Fibroblast of peridontal ligament (primary cell): ENCODE results near the gene PRKD1.

ENCODE experiments used
- DNase-seq: peaks from one replicate; pipeline ENCODE4 v3.0.0-alpha.2; 2010; ENCODE audit errors: extremely low read depth

Gene PRKD1

DNA sequence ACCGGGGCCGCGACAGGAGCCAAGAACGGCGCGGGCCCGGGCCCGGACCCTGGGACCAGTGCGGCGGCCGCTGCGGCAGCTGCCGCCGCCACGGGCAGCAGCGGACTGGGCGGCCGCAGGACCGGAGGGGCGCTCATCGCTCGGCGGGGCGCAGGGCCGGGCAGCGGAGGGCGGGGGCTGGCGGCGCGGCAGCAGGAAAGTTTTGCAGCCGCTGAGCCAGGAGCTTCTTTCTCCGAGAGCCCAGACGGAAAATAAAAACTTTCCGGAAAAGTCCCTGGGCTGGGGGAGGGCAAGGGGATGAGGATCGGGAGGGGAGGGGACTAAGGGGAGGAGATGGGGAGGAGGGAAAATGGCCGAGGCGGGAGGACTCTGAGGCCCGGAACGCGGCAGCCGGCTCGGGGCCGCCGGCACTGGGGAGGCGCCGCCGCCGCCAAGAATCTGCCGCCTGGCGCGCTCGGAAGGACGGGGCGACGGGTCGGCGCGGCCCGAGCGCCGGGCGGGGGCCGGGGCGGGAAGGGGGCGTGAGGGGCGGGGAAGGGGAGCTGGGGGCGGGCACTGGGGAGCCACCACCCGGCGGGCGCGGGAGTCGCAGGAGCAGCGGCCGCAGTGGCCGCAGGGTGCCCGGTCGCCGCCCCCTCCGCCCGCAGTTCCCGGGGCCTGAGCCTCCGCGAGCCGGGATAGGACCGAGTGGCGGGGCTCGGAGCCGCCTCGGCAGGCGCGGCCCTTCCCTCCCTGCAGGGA lies at the start of gene PRKD1:
TSS of gene PRKD1 (minus strand) at position 472 of the 741 bp plus-strand sequence.
- peak; percentile 69 for DNase-seq

DNA sequence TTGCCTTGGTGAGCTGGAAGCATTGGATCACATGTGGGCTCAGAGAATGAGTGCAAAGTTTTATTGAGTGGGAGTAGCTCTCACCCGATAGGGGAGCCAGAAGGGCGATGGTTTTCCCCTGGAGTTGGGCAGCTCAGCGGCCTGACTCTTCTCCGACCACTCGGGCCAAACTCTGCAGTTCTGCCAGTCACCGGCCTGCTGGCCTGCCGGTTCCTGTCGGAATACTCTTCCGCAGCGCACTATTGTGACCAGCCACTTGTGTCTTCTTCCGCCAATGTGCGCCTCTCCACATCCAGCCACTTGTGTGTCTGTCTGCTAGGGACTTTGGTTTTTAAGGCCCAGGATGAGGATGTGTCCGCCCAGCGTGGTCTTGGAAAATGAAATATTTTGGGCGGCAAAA lies 43.5 kb upstream of the PRKD1 start:
- no peak for DNase-seq

DNA sequence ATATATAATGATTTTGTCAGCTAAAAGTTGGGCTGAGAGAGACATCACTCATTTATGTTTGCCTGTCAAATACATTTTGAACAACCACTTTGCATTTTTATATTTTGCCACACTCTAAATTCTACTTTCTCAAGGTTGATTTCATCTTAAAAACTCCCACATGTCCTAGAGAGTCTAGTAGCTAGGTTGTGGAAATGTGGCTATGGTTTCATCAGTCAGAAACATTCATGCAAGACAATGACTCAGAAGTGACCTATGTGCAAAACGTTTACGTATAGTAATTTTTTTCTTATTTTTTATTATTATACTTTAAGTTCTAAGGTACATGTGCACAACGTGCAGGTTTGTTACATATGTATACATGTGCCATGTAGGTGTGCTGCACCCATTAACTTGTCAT lies 27.4 kb upstream of the PRKD1 start:
- peak; percentile 64 for DNase-seq

DNA sequence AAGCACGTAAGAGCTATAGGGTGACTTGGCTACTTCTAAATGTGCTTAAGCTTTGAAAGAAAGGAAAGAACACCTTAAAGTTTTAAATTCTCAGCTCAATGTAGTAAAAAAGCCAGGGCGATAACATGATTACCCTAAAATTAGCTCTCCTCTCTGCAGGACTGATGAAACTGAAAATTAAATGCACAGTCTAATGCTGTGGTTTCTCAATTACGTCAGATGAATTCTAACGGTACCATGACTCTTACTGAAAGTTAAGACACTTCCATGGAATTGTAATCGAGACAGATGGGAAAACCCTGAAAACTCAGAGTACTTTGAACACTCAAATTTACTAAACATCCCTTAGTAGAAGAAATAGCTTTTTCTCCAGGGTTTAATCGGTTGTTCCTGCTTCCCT lies 25.9 kb upstream of the PRKD1 start:
- peak; percentile 90 for DNase-seq

DNA sequence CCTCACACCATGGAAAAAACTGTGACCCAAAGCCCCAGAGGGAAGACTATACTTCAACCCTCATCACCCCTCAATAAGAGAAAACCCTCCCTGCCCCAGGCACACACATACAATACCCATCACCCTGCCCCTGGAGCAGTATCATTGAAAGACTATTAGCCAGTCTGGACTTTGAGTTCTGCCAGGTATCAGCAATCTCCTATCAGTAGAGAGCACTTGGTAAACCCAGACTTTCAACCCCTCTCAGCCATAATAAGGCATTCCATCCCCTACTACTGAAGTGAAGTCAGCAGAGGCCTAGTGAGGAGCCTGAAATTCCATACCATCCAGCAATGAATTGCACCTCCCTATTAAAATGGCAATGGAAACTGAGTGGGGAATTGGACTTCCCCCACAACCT lies 16.4 kb upstream of the PRKD1 start:
- no peak for DNase-seq

DNA sequence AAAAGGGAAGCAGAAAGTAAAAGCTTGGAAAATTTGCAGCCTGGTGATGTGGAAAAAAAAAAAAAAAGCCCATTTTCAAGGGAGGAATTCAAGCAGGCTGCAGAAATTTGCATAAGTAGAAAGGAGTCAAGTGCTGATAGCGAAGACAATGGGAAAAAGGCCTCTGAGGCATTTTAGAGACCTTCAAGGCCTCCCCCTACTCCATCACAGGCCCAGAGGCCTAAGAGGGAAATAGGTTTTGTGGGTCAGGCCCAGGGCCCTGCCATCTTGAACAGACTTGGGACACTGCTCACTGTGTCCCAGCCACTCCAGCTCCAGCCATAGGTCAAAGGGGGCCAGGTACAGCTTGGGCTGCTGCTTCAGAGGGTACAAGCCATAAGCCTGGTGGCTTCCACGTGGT lies 13.8 kb upstream of the PRKD1 start:
- no peak for DNase-seq

DNA sequence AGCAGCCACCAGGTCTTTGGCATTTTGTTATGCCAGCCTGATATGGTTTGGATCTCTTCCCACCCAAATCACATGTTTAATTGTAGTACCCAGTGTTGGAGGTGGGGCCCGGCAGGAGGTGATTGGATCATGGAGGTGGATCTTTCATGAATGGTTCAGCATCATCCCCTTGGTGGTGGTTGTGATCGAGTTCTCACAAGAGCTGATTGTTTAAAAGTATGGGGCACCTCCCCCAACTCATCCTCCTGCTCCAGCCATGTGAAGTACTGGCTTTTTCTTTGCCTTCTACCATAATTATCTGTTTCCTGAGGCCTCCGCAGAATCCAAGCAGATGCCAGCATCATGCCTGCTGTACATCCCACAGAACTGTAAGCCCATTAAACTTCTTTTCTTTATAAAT lies 12.8 kb upstream of the PRKD1 start:
- no peak for DNase-seq

DNA sequence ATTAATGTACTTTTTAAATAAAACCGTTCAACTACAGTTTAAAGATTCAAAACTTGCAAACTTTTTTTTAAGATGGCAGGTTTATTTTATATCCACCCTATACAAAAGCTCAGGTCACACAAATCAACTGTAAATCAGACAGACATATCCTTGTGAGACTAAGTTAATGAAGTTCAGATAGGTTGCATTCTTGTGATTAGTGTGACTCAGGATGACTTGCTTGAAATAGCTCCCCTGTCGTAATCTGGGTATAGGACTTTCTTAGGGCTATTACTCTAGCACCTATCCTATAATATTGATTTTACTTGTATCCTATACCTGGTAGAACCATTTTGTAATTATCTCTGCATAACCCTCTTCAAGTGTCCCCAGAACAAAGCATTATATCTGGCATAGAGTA lies 9.5 kb upstream of the PRKD1 start:
- DNase-seq = peak; percentile 17

DNA sequence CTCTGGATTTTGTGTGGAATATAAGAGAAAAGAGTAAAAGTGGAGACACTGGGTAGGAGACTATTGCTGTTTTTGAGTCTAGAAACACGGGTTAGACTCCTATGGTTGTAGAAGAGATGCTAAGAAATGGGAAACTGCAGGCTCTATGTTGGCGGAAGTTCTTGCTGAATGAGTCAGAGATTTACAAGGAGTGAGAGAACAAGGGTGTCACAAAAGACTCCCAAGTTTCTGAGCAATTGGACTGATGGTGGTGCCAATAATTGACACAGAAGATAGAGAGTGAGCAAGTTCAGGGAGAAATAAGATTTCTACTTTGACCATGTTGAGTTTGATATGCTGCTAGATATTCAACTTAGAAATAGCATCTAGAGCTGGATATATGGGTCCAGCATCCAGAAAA lies 2.6 kb upstream of the PRKD1 start:
- no peak for DNase-seq

DNA sequence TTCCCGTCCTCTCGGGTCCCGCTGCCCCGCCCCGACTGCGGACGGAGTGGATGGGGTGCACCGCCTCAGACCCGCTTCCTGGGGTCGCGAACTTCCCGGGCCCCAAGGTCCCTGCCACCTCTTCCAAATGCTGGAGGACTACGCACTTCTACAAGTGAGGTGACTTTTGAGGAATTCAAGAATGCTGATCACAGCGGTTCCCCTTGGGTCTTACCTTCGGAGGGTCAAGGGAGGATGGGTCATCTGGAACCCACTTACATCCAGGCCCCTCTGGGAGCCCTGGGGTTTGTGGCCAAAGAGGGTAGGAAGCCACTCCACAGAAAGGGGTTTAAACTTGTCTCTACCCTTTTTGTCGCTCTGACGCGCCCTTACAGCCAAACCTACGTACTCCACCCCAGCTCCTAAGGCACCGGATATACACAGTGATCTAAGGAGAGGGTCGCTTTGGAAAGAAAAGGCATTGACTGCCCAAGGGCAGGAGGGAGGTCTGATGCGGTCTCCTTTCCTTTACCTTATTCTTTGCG lies 532 bp upstream of the PRKD1 start:
- DNase-seq = no peak

DNA sequence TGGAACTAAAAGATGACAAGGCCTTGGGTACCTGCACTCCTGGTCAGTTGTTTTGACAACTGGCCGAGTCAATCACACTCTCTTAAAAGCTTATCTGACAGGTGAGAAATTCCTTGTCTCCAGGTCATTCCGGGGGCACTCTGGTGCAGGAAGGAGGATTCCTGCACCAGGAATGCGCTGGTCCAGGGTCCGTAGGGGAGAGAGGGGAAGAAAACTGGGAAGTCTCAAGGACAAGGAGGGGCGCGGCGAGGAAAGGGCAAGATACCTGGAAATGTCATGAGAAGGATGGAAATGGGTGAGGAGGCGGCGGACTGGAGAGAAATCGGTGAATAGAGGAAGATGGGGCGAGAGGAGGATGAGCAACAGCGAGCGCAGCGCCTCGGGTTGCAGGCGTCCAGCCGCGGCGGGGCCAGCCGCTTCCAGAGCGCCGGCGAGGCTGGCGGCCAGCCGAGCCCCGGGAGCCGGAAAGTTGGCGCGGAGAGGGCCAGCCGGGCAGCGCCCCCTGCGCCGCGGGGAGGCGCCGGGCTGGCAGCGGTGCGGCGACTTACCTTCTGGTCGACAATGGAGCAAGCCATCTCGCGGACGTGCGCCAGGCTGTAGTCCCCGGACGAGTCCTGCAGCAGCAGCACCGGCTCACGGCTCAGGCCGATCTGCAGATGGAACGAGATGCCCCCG lies 809 bp downstream of the PRKD1 start:
- DNase-seq = peak; percentile 40

DNA sequence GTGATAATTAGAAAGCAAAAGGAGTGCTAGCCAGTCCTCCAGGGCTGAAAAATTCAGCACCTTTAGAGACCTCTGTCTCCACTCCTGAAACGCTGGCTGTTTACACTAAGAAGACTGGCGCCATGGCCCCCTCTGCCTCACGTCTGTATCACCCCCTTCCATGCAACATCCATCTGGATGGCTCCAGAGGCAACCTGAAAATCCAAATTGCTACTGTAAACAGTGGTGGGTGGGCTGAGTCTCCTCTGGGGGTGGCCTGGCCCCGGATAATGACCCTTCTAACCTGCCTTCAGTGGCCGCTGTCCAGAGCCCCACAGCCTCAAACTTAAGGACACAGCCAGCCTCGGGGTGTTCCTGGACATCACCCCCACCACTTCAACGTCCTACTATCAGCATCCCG lies 1.4 kb downstream of the PRKD1 start:
- no peak for DNase-seq

DNA sequence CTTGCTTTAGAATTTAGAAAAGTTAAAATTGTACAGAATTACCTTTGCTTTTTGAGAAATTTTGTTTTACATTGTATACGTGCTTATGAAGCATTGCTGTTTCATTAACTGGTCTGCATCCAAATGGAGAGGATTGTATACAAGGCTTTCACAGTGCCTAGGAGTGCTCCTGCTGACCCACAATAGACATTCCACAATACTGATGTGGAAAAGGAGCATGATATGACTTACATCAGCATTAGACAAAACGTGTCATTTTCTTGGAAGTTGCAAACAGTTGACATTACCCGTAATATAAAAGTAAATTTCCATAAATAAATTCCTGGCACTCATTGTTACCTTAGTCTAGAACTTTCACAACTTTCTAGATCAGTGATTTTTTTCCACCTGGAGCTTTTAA lies 1.9 kb downstream of the PRKD1 start:
- peak; percentile 41 for DNase-seq

DNA sequence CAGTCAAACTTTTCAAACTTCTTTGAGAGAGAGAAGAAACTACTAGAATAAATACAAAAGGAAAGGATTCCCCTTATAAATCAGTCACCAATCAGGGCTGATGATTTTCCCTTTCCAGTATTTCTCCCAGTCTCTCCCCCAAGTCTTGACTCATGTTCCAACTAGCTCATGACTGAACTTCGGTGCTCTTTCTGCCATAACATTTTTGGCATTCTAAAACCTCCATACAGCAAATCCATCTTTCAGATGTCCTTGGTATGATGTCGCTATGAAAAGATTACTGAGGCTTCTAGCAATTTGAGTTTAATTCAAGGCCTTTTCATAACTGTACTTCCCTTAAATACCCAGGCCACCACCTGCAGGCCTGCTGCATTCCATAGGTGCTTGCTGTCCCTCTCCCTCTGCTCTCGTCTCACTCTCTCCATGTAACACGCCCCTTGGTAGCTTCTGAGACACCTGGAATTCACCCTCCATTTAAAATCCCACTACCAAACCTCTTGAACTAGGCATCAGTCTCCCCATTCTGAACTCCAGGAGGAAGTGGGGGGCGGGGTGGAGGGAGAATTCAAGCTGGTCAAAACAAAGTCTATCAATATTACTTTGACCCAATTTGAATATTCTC lies 2.4 kb downstream of the PRKD1 start:
- peak; percentile 81 for DNase-seq

DNA sequence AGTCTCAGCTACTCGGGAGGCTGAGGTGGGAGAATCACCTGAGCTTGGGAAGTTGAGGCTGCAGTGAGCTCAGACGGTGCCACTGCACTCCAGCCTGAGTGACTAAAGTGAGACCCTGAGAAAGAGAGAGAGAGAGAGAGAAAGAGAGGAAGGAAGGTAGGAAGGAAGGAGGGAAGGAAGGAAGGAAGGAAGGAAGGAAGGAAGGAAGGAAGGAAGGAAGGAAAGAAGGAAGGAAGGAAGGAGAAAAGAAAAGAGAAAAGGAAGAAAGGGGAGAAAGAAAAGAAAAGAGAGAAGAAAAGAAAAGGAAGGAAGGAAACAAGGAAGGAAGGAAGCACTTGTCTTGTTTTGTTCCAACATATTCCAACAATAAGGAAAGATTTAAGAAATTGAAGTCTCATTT lies 7.8 kb downstream of the PRKD1 start:
- no peak for DNase-seq

DNA sequence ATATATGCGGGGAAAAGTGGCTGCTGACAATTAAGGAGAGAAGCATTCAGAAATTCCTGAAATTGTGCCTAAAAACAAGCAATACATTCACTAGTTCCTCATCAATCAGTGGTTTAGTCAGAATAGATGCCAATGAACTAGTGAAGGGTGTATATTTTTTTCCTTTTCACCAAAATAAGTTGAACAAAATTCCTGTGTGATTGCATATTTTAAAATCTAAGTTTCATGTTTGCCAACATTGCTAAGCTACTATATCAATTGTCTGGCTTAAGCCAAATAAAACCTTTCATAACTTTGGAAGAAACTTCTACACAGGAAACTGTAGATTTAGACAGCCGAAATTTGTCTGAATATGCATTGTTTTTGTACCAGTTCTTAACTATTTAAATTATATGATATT lies 8.7 kb downstream of the PRKD1 start:
- peak; percentile 64 for DNase-seq

DNA sequence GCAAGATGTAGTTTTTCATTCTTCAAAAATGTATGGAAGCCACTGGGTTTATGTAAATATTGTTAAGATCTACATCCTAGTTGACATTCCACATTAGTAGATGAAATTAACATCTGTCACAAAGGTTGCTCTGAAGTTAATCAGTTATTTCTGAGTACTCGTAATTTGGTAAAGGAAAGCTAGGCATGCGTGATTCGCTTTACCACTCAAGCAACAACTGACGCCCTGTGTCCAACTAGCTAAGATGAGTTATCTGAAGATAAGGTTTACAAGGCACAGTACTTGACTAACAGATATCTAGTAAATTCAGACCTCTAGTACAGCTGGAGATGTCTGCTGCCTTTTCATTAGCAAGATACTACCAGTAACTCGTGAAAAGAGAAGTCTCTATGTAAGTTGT lies 14.1 kb downstream of the PRKD1 start:
- DNase-seq = no peak

DNA sequence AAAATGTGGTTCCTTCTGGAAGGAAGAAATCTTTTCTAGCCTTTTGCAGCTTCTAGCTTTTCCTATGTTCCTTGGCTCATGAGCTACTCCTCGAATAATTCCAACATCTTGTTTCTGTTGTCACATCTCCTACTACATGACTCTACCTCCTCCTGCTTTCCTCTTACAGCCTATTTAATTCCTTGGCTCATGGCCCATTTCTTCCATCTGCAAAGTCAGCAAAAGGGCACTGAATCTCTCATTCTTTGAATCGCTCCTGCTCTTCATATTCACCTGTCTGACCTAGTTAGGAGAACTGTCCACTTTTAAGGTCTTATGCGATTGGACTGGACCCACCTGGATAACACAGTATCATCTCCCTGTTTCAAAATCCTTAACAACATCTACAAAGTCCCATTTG lies 15.8 kb downstream of the PRKD1 start:
- no peak for DNase-seq

DNA sequence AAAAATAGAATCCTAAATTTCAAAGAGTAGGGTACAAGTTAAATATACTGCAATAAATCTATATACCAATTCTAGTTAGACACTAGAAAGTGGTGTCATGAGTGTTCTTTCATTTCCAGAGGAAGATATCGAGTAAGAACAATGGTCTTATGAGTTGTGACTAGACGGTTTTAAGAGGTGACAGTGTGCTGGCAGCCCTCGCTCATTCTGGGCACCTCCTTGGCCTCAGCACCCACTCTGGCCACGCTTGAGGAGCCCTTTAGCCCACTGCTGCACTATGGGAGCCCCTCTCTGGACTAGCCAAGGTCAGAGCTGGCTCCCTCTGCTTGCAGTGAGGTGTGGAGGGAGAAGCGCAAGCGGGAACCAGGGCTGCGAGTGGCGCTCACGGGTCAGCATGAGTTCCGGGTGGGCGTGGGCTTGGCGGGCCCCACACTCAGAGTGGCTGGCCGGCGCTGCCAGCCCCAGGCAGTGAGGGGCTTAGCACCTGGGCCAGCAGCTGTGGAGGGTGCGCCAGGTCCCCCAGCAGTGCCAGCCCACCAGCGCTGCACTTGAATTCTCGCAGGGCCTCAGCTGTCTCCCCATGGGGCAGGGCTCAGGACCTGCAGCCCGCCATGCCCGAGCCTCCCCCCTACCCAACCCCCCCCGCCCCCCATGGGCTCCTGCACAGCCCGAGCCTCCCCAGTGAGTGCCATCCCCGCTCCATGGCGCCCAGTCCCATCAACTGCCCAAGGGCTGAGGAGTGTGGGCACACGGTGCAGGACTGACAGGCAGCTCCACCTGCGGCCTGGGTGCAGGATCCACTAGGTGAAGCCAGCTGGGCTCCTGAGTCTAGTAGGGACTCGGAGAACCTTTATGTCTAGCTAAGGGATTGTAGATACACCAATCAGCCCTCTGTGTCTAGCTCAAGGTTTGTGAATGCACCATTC lies 18.7 kb downstream of the PRKD1 start:
- no peak for DNase-seq

DNA sequence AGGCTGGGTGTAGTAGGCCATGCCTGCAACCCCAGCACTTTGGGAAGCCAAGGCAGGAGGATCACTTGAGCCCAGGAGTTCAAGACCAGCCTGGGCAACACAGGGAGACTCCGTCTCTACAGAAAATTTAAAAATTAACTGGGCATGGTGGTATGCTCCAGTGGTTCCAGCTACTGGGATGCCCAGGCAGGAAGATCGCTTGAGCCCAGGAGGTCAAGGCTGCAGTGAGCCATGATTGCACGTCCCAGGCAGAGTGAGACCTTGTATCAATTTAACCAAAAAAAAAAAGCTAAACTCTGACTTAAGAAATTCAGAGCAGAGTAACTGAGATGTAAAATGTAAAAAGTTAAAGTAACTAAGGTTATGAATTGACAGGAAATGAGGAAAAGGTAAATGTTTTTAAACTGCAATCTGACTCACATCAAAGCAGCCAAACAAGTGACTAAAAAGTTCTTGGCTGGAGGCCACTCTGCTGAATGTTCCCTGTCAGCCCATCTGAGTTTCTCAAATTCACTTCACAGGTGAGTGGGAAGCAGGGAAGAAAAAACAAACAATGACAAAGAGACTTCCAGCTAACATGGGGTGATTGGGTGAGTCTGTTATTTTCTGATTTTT lies 21.3 kb downstream of the PRKD1 start:
- no peak for DNase-seq

DNA sequence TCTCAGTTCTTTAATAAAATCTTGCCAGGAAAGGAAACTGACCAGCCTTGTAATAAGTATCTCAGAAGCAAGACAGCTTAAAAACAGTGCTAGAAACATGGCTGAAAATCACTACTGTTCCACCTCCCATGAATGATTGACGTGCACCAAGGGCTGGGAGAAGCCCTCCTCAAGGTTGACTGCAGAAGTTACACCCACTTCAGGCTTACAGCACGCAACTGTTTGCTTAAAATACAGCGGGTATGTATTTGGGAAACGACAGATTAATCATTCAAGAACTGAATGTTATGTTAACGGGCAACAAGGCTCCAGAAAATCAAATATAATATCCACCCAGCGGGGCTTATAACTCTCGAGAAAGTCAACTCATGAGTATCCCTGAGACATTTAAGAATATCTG lies 22.1 kb downstream of the PRKD1 start:
- DNase-seq = no peak
